H4 (cell line): ENCODE measurements around the gene PGAM2. TPM values are rescaled to one million over a fixed set of nuclear protein-coding genes. Genes with fewer than 3 reads are reported as not detected.
"Not testable (repeated sequence)": the region's sequence is repeated elsewhere in the genome, so short reads cannot be mapped to it uniquely, and the experiment has no call there.

Experiments
- DNase-seq: peaks from one replicate; pipeline ENCODE4 v3.0.0-alpha.2; 2015; ENCODE audit warnings: low spot score
- total RNA-seq: library from RNA; depleted of rRNA; stranded (reverse); fragments of >200 nt; shearing (Covaris generic); gene quantifications from 2 replicates; pipeline ENCODE4 v1.2.3, GENCODE V29; 2014

The PGAM2 gene
- total RNA-seq, 1 experiment from 2014 or later: not detected

GRCh38 chr7:44051611-44052220, 13.7 kb downstream of the PGAM2 start:
- DNase-seq: no peak

- DNase-seq: no peak
Observed at GRCh38 chr7:44050915-44051560, 14.3 kb downstream of the PGAM2 start.

- DNase-seq: no peak
Observed at GRCh38 chr7:44050121-44050914, 15.0 kb downstream of the PGAM2 start.

- DNase-seq: no peak
Observed at GRCh38 chr7:44048031-44048795, 17.2 kb downstream of the PGAM2 start.

GRCh38 chr7:44046321-44047061, 18.9 kb downstream of the PGAM2 start:
- no peak for DNase-seq

- no peak for DNase-seq
Observed at GRCh38 chr7:44045226-44046014, 19.9 kb downstream of the PGAM2 start.

GRCh38 chr7:44044315-44045225, 20.8 kb downstream of the PGAM2 start, which contains the start of gene DBNL:
TSS of gene DBNL (plus strand) at chr7:44044702. CDS start at chr7:44044738, 36 bp downstream.
- peak; percentile 94 for DNase-seq

GRCh38 chr7:44043902-44044301, 21.5 kb downstream of the PGAM2 start:
- DNase-seq: peak; percentile 19

- no peak for DNase-seq
Observed at GRCh38 chr7:44042221-44042620, 23.1 kb downstream of the PGAM2 start.

- DNase-seq: not testable (repeated sequence)
Observed at GRCh38 chr7:44040493-44040891, 24.9 kb downstream of the PGAM2 start.

- DNase-seq: not testable (repeated sequence)
Observed at GRCh38 chr7:44039800-44040492, 25.4 kb downstream of the PGAM2 start.

- not testable (repeated sequence) for DNase-seq
Observed at GRCh38 chr7:44038961-44039558, 26.3 kb downstream of the PGAM2 start.

- DNase-seq: not testable (repeated sequence)
Observed at GRCh38 chr7:44038553-44038952, 26.8 kb downstream of the PGAM2 start.

GRCh38 chr7:44037951-44038350, 27.4 kb downstream of the PGAM2 start:
- not testable (repeated sequence) for DNase-seq

GRCh38 chr7:44036364-44036763, 29.0 kb downstream of the PGAM2 start:
- DNase-seq: not testable (repeated sequence)

- DNase-seq: not testable (repeated sequence)
Observed at GRCh38 chr7:44033971-44034844, 31.2 kb downstream of the PGAM2 start.

- not testable (repeated sequence) for DNase-seq
Observed at GRCh38 chr7:44032031-44032430, 33.3 kb downstream of the PGAM2 start.
